Ovary (tissue), 9 donors: ENCODE measurements around the gene ARHGEF7. TPM values are rescaled to one million over a fixed set of nuclear protein-coding genes. Genes with fewer than 3 reads are reported as not detected.

Source experiments
- DNase-seq, 5 donors: peaks; one replicate each; pipeline ENCODE4 v3.0.0-alpha.2; 2019 to 2020
- H3K27ac ChIP-seq, 2 donors: fragments of 200-600 bp; one replicate each; pipeline versions ENCODE4 v1.5.1 to v1.8.0; 2019 to 2022
- H3K27me3 ChIP-seq: fragments of 200-600 bp; one replicate; pipeline ENCODE4 v1.8.0; 2022
- H3K36me3 ChIP-seq: fragments of 200-600 bp; sonication (generic); one replicate; pipeline ENCODE4 v1.5.1; 2019
- H3K4me1 ChIP-seq: one replicate; pipeline ENCODE4 v1.8.1; 2013; ENCODE audit warnings: mild to moderate bottlenecking, moderate library complexity; ENCODE audit not compliant: insufficient read depth
- H3K4me3 ChIP-seq: fragments of 200-600 bp; sonication (generic); one replicate; pipeline ENCODE4 v1.5.1; 2017
- H3K9me3 ChIP-seq, 2 donors: fragments of 200-600 bp in 1 of 2; sonication (generic) in 1 of 2; one replicate each; pipeline versions ENCODE4 v1.5.1 to v1.8.1; 2013 to 2019; ENCODE audit warnings: mild to moderate bottlenecking in 1 of 2, moderate library complexity in 1 of 2
- CTCF ChIP-seq, 3 donors: fragments of 450-650 bp in 2 of 3; fragments of 200-600 bp in 1 of 3; IDR thresholded peaks; one replicate each; pipeline versions ENCODE4 v1.5.1 to v1.8.0; 2016 to 2022; ENCODE audit warnings: antibody characterized with exemption in 3 of 3, mild to moderate bottlenecking in 1 of 3
- EP300 ChIP-seq: sonication (generic); formaldehyde crosslinking; IDR thresholded peaks from one replicate; pipeline ENCODE4 v1.6.1; 2017; ENCODE audit warnings: antibody characterized with exemption
- POLR2A ChIP-seq: fragments of 450-650 bp; IDR thresholded peaks from one replicate; pipeline ENCODE4 v1.6.1; 2017; ENCODE audit warnings: antibody characterized with exemption, mild to moderate bottlenecking, moderate library complexity
- WGBS, 3 donors: extraction: QIAGEN DNeasy Blood & Tissue Kit in 1 of 3; methylation state at CpG; one replicate each; pipeline versions ENCODE4 v1.1.5 to v1.1.7; 2013 to 2017; 5-methylcytosine and 5-hydroxymethylcytosine counted together
- intact Hi-C, 4 donors: fragments of 100-400 bp; cut with DNase I; formaldehyde crosslinking; loops; one replicate each; pipeline versions ENCODE4 v1.11.0 to v1.15.1; 2022 to 2023
- polyA plus RNA-seq, 2 donors: library from polyadenylated mRNA; stranded (reverse); fragments of 200-250 nt in 1 of 2; fragments of 350-450 nt in 1 of 2; fragmentation: Illumina TruSeq in 1 of 2; extraction: RNeasy Lipid Tissue Mini Kit (QIAGEN cat#74804) in 1 of 2; gene quantifications; one replicate each; pipeline ENCODE4 v1.2.3, GENCODE V29; 2013 to 2014
- total RNA-seq, 7 donors: library from RNA; depleted of rRNA in 2 of 7; stranded (reverse); fragments of >200 nt in 2 of 7; fragmentation: NEBNext Ultra II Directional in 3 of 7; extraction: Animal tissue kit (Norgen Biotek cat#: 25700) in 3 of 7; gene quantifications; one replicate each; pipeline versions ENCODE4 v1.1.0 to v1.2.4, GENCODE V29; 2016 to 2023
- donor health status: DM: no; HTN: no; CAD: no; lungs with moderate emphysema.
- donor health status: DM: no; HTN: no; CAD: no.
- donor health status: Bipolar disorder and iron deficiency.
- donor health status: DM: yes; HTN: yes; CAD: no.
- donor health status: DM: no; HTN: no; CAD: no.
- donor health status: DM: yes; HTN: yes; CAD: no.

The ARHGEF7 gene
- total and polyA plus RNA-seq, 9 donors = 27.6 to 58.5 (median 52.2) TPM

- H3K4me3 ChIP-seq = no peak overlapping the region
- no peaks in the 10 kb centered on the region for H3K9me3 ChIP-seq
- intact Hi-C loops = no loop called here
- no peaks in the 10 kb centered on the region for H3K36me3 ChIP-seq
- WGBS, 3 donors = 92 to 95% (median 94%) methylated on average over 6 of the region's 6 CpGs
- H3K27ac ChIP-seq = no peak overlapping the region
- TF ChIP-seq CTCF (IDR thresholded peaks at IDR 0.05) (no peak), POLR2A (no peak), EP300 (no peak)
- DNase-seq = no peak
- no peaks in the 10 kb centered on the region for H3K27me3 ChIP-seq
- no peaks in the 10 kb centered on the region for H3K4me1 ChIP-seq
Measured at GRCh38 chr13:111347438-111347837, 232.3 kb downstream of the ARHGEF7 start.

- H3K4me1 ChIP-seq = no peaks in the 10 kb centered on the region
- H3K36me3 ChIP-seq = no peaks in the 10 kb centered on the region
- TF ChIP-seq CTCF (IDR thresholded peaks at IDR 0.05) (no peak), POLR2A (no peak), EP300 (no peak)
- H3K9me3 ChIP-seq = no peaks in the 10 kb centered on the region
- WGBS, 3 donors = 76 to 80% (median 76%) methylated on average over 2 of the region's 2 CpGs
- no peak overlapping the region for H3K4me3 ChIP-seq
- no peak for DNase-seq
- no peak overlapping the region for H3K27ac ChIP-seq
- no peaks in the 10 kb centered on the region for H3K27me3 ChIP-seq
- intact Hi-C loops = no loop called here
Measured at GRCh38 chr13:111353508-111353907, 238.4 kb downstream of the ARHGEF7 start.

- Histone ChIP-seq H3K27ac (no peak overlapping the region), H3K4me1 (no peaks in the 10 kb centered on the region)
- WGBS, 3 donors = 58 to 64% (median 63%) methylated on average over 7 of the region's 7 CpGs
Measured at GRCh38 chr13:111354789-111355188, 239.7 kb downstream of the ARHGEF7 start.

More at GRCh38 chr13:111354789-111355188, 239.7 kb downstream of the ARHGEF7 start:
- DNase-seq = no peak
- Histone ChIP-seq H3K27me3 (no peaks in the 10 kb centered on the region), H3K9me3 (no peaks in the 10 kb centered on the region), H3K36me3 (no peaks in the 10 kb centered on the region), H3K4me3 (no peak overlapping the region)
- TF ChIP-seq EP300 (no peak), CTCF (IDR thresholded peaks at IDR 0.05) (no peak), POLR2A (no peak)
- intact Hi-C loops = no loop called here

Other genes with a start within 250 kb of the ARHGEF7 start
- gene ANKRD10, start 200.2 kb upstream of the ARHGEF7 start, total RNA-seq = 100 to 1,000 TPM in 6 of 7 donors, 10 to 100 TPM in 1; 84.0 to 172 (median 133) TPM
- 10 to 100 TPM; 62.4 to 87.6 TPM for gene ANKRD10, start 200.2 kb upstream of the ARHGEF7 start, polyA plus RNA-seq
- under 1 TPM in 1 of 7 donors, not detected in 6; 0.35 TPM for gene TEX29, start 205.3 kb downstream of the ARHGEF7 start, total RNA-seq
- under 1 TPM in 1 of 2 donors, not detected in 1; 0.25 TPM for gene TEX29, start 205.3 kb downstream of the ARHGEF7 start, polyA plus RNA-seq